ENCODE data around the gene SLC35G3. TPM values are rescaled to one million over a fixed set of nuclear protein-coding genes. Genes with fewer than 3 reads are reported as not detected.

The SLC35G3 gene
- total RNA-seq, 4 donors from 2014 or later = not detected

GRCh38 chr17:35166526-35166925, 27.7 kb downstream of the SLC35G3 start:
- H3K4me1 ChIP-seq = no peaks in the 10 kb centered on the region
- no peaks in the 10 kb centered on the region for H3K27me3 ChIP-seq
- H3K9me3 ChIP-seq = no peaks in the 10 kb centered on the region
- no peak for TF ChIP-seq POLR2A (IDR thresholded peaks at IDR 0.05)
- TF ChIP-seq, protein P1, sequence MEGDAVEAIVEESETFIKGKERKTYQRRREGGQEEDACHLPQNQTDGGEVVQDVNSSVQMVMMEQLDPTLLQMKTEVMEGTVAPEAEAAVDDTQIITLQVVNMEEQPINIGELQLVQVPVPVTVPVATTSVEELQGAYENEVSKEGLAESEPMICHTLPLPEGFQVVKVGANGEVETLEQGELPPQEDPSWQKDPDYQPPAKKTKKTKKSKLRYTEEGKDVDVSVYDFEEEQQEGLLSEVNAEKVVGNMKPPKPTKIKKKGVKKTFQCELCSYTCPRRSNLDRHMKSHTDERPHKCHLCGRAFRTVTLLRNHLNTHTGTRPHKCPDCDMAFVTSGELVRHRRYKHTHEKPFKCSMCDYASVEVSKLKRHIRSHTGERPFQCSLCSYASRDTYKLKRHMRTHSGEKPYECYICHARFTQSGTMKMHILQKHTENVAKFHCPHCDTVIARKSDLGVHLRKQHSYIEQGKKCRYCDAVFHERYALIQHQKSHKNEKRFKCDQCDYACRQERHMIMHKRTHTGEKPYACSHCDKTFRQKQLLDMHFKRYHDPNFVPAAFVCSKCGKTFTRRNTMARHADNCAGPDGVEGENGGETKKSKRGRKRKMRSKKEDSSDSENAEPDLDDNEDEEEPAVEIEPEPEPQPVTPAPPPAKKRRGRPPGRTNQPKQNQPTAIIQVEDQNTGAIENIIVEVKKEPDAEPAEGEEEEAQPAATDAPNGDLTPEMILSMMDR (IDR thresholded peaks at IDR 0.05 in 4 of 5, conservative IDR thresholded peaks at IDR 0.05 in 1 of 5) = no peak
- intact Hi-C loops (cut with DNase I; ENCODE audit: low total_unique reads) = no loop called here
- H3K27ac ChIP-seq = no peak overlapping the region
- DNase-seq (no peak), ATAC-seq (no peak)
- no peak overlapping the region for H3K4me3 ChIP-seq
- in situ Hi-C loops (cut with MboI; ENCODE audit: low sequenced_read_pairs in 4 of 4) = loop anchor here in 2 of 4 donors (5.0 to 25.0 kb wide), 2 partner anchors 371 to 571 kb away; partner anchors contain the start of genes RASL10B (in 1 of the 2) and SLFN12L (in 1 of the 2)
- H3K36me3 ChIP-seq = peaks cover 0 to 74% of the 10 kb centered on the region in 2 donors

DNA sequence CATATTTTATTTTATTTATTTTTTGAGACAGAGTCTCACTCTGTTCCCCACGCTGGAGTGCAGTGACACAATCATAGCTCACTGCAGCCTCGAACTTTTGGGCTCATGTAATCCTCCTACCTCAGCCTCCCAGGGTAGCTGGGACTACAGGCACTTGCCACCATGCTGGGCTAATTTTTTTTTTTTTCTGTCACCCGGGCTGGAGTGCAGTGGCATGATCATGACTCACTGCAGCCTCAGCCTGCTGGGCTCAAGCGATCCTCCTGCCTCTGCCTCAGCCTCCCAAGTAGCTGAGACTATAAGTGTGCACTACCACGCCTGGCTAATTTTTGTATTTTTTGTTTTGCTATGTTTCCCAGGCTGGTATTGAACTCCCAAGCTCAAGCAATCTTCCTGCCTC, 29.5 kb downstream of the SLC35G3 start:
- Histone ChIP-seq H3K4me1 (no peaks in the 10 kb centered on the region), H3K9me3 (no peaks in the 10 kb centered on the region), H3K4me3 (no peak overlapping the region), H3K36me3 (peaks cover 0 to 76% of the 10 kb centered on the region in 2 donors), H3K27ac (no peak overlapping the region), H3K27me3 (no peaks in the 10 kb centered on the region)
- in situ Hi-C loops (cut with MboI; ENCODE audit: low sequenced_read_pairs in 4 of 4) = loop anchor here in 2 of 4 donors (5.0 to 25.0 kb wide), 2 partner anchors 373 to 573 kb away; partner anchors contain the start of genes RASL10B (in 1 of the 2) and SLFN12L (in 1 of the 2)
- TF ChIP-seq, protein P1 (IDR thresholded peaks at IDR 0.05 in 4 of 5, conservative IDR thresholded peaks at IDR 0.05 in 1 of 5) = no peak
- TF ChIP-seq POLR2A (IDR thresholded peaks at IDR 0.05) = no peak
- ATAC-seq (no peak), DNase-seq (no peak)
- intact Hi-C loops (cut with DNase I; ENCODE audit: low total_unique reads) = no loop called here

DNA sequence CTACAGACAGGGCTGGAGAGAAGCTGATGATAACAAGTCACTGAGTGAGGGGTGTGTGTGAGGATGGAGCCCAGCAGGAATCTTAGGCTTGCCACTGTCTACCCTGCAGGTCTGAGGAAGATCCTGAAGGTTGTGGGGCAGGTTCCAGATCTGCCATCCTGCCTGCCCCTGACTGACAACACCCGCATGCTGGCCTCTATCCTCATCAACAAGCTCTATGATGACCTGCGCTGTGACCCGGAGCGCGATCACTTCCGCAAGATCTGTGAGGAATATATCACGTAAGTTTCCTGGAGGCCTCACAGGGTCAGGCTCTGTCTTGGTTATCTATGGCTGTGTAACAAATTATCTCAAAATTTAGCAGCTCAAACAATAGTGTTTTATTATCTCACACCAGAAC, 30.3 kb downstream of the SLC35G3 start:
- Histone ChIP-seq H3K4me3 (no peak overlapping the region), H3K9me3 (no peaks in the 10 kb centered on the region), H3K27me3 (no peaks in the 10 kb centered on the region), H3K36me3 (peaks cover 0 to 77% of the 10 kb centered on the region in 2 donors), H3K4me1 (no peaks in the 10 kb centered on the region), H3K27ac (no peak overlapping the region)
- no peak for TF ChIP-seq POLR2A (IDR thresholded peaks at IDR 0.05)
- TF ChIP-seq, protein P1 (IDR thresholded peaks at IDR 0.05 in 4 of 5, conservative IDR thresholded peaks at IDR 0.05 in 1 of 5) = no peak
- ATAC-seq (no peak), DNase-seq (no peak)
- intact Hi-C loops (cut with DNase I; ENCODE audit: low total_unique reads) (no loop called here), in situ Hi-C loops (cut with MboI; ENCODE audit: low sequenced_read_pairs in 4 of 4) (loop anchor here in 1 of 4 donors (25.0 kb wide), 1 partner anchor 573 kb away; the partner anchor contains the start of gene RASL10B)

DNA sequence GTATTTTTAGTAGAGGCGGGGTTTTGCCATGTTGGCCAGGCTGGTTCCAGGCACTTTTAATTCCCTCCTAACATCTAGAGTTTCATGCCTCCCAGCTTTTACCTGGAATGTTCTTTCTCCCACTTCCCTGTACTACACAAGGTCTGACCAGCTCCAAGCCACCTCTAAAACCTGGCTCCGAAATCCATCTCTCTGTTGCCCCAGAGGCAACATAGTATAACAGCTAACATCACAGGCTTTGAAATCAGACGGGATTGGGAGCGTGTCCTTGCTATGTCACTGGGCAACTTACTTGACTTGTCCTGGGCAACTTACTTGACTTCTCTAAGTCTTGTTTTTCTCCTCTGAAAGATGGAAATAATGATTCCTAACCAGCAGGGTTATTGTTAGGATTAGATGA, 31.4 kb downstream of the SLC35G3 start:
- in situ Hi-C loops (cut with MboI; ENCODE audit: low sequenced_read_pairs in 4 of 4) = loop anchor here in 1 of 4 donors (25.0 kb wide), 1 partner anchor 575 kb away; the partner anchor contains the start of gene RASL10B
- intact Hi-C loops (cut with DNase I; ENCODE audit: low total_unique reads) = no loop called here
- H3K4me1 ChIP-seq = no peaks in the 10 kb centered on the region
- no peaks in the 10 kb centered on the region for H3K27me3 ChIP-seq
- no peak for ATAC-seq
- no peak for DNase-seq
- TF ChIP-seq, protein P1 (IDR thresholded peaks at IDR 0.05 in 4 of 5, conservative IDR thresholded peaks at IDR 0.05 in 1 of 5) = no peak
- TF ChIP-seq POLR2A (IDR thresholded peaks at IDR 0.05) = no peak
- no peak overlapping the region for H3K27ac ChIP-seq
- H3K4me3 ChIP-seq = no peak overlapping the region
- H3K36me3 ChIP-seq = peaks cover 0 to 81% of the 10 kb centered on the region in 2 donors
- H3K9me3 ChIP-seq = no peaks in the 10 kb centered on the region
